ENCODE results near the gene DDX27. TPM values are rescaled to one million over a fixed set of nuclear protein-coding genes. Genes with fewer than 3 reads are reported as not detected.
"Not testable (repeated sequence)": the region's sequence is repeated elsewhere in the genome, so short reads cannot be mapped to it uniquely, and the experiment has no call there.

DDX27 gene
- total RNA-seq, 1 donor from 2014 or later: 14.6 TPM

DNA sequence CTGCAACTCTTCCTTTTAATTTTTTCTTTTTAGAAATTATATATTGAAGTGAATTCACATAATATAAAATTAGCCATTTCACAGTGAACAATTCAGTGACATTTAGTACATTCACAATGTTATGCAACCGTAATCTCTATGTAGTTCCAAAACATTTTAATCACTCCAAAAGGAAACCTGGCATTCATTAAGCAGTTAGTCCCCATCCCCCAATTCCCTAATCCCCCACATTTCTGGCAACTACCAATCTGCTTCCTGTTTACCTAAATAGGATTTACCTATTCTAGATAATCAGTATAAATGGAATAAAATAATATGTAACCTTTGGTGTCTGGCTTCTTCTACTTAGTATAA lies 8.5 kb upstream of the DDX27 start:
- H3K36me3 ChIP-seq: no peaks in the 10 kb centered on the region
- H3K4me3 ChIP-seq: no peak overlapping the region
- no peaks in the 10 kb centered on the region for H3K27me3 ChIP-seq (ENCODE audit: low read depth)
- no peak for DNase-seq
- H3K4me1 ChIP-seq: no peaks in the 10 kb centered on the region
- peaks cover 19% of the 10 kb centered on the region for H3K9me3 ChIP-seq (replicated peaks)
- intact Hi-C loops (cut with micrococcal nuclease): no loop called here
- TF ChIP-seq CTCF (IDR thresholded peaks at IDR 0.05; ENCODE audit: borderline replicate concordance): no peak
- no peak overlapping the region for H3K27ac ChIP-seq (replicated peaks)

GRCh38 chr20:49214571-49214970 lies 4.6 kb upstream of the DDX27 start:
- H3K27ac ChIP-seq (replicated peaks): no peak overlapping the region
- peaks cover 7% of the 10 kb centered on the region for H3K4me1 ChIP-seq
- TF ChIP-seq CTCF (IDR thresholded peaks at IDR 0.05; ENCODE audit: borderline replicate concordance): no peak
- no peaks in the 10 kb centered on the region for H3K36me3 ChIP-seq
- H3K27me3 ChIP-seq (ENCODE audit: low read depth): no peaks in the 10 kb centered on the region
- DNase-seq: no peak
- H3K4me3 ChIP-seq: no peak overlapping the region
- intact Hi-C loops (cut with micrococcal nuclease): loop anchor here (2.0 kb wide), 1 partner anchor 76 kb away; no protein-coding TSS in a partner anchor
- peaks cover 16% of the 10 kb centered on the region for H3K9me3 ChIP-seq (replicated peaks)

- intact Hi-C loops (cut with micrococcal nuclease): loop anchor here (2.0 kb wide), 1 partner anchor 76 kb away; no protein-coding TSS in a partner anchor
- no peaks in the 10 kb centered on the region for H3K27me3 ChIP-seq (ENCODE audit: low read depth)
- no peak overlapping the region for H3K27ac ChIP-seq (replicated peaks)
- H3K36me3 ChIP-seq: no peaks in the 10 kb centered on the region
- peaks cover 14% of the 10 kb centered on the region for H3K4me1 ChIP-seq
- H3K4me3 ChIP-seq: no peak overlapping the region
- peaks cover 10% of the 10 kb centered on the region for H3K9me3 ChIP-seq (replicated peaks)
- no peak for TF ChIP-seq CTCF (IDR thresholded peaks at IDR 0.05; ENCODE audit: borderline replicate concordance)
- no peak for DNase-seq
Observed at GRCh38 chr20:49215232-49215631, 4.0 kb upstream of the DDX27 start.

GRCh38 chr20:49216991-49217578 lies 2.1 kb upstream of the DDX27 start:
- Histone ChIP-seq H3K27ac (replicated peaks) (no peak overlapping the region), H3K27me3 (ENCODE audit: low read depth) (no peaks in the 10 kb centered on the region), H3K4me3 (peak overlapping the region; percentile 32)

GRCh38 chr20:49218739-49219090 lies 501 bp upstream of the DDX27 start:
- peak overlapping the region; percentile 89 for H3K4me3 ChIP-seq
- intact Hi-C loops (cut with micrococcal nuclease): not testable (repeated sequence)

More at GRCh38 chr20:49216991-49217578, 2.1 kb upstream of the DDX27 start:
- H3K36me3 ChIP-seq: peaks cover 9% of the 10 kb centered on the region
- peak; percentile 91 for TF ChIP-seq CTCF (IDR thresholded peaks at IDR 0.05; ENCODE audit: borderline replicate concordance)
- no peaks in the 10 kb centered on the region for H3K9me3 ChIP-seq (replicated peaks)
- intact Hi-C loops (cut with micrococcal nuclease): loop anchor here (2.0 kb wide), 1 partner anchor 84 kb away; no protein-coding TSS in a partner anchor
- H3K4me1 ChIP-seq: peaks cover 20% of the 10 kb centered on the region
- DNase-seq: peak; percentile 91

GRCh38 chr20:49219924-49220831 lies 962 bp downstream of the DDX27 start:
- DNase-seq: no peak
- peak overlapping the region; percentile 89 for H3K4me3 ChIP-seq
- intact Hi-C loops (cut with micrococcal nuclease): no loop called here
- H3K36me3 ChIP-seq: peaks cover 40% of the 10 kb centered on the region
- H3K4me1 ChIP-seq: peaks cover 20% of the 10 kb centered on the region
- no peaks in the 10 kb centered on the region for H3K9me3 ChIP-seq (replicated peaks)
- no peaks in the 10 kb centered on the region for H3K27me3 ChIP-seq (ENCODE audit: low read depth)
- TF ChIP-seq CTCF (IDR thresholded peaks at IDR 0.05; ENCODE audit: borderline replicate concordance): no peak
- H3K27ac ChIP-seq (replicated peaks): peak overlapping the region; percentile 90

More at GRCh38 chr20:49218739-49219090, 501 bp upstream of the DDX27 start:
- H3K27ac ChIP-seq (replicated peaks): peak overlapping the region; percentile 90
- peaks cover 20% of the 10 kb centered on the region for H3K4me1 ChIP-seq
- peaks cover 26% of the 10 kb centered on the region for H3K36me3 ChIP-seq
- not testable (repeated sequence) for DNase-seq; H3K9me3 ChIP-seq (replicated peaks); H3K27me3 ChIP-seq (ENCODE audit: low read depth)
